Cortex of kidney (tissue), 1 donor: ENCODE measurements around the gene PPP2R2B.

Experiments
- DNase-seq: peaks from one replicate; lab custom pipeline; 2025; lab: John Stamatoyannopoulos, UW

The PPP2R2B gene

DNA sequence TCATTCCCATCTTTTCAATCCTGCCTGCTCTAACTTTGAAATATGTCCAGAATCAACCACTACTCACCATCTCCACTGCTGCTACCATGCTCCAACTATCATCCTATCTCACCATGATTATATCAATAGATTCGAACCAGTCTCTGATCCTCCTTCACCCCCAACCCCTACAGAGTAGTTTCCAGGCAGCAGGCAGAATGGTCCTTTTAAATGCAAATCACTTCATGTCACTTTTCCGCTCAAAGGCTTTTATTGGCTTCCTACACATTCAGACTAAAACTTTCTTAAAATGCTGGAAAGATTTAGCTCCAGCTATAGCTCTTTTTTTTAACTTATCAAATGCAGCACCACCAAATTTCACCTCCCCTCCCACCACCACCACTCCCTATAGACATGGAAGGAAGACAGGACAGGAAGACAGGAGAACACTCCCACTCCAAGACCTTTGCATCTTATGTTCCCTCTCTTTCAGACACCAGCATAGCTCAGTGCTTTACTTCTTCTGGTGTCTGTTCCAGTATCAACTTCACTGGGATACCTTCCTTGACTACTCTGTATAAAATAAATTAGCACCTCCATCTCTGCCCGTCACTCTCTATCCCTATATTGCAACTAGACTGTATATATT is 9.9 kb upstream of the PPP2R2B start:
- DNase-seq, result no peak

DNA sequence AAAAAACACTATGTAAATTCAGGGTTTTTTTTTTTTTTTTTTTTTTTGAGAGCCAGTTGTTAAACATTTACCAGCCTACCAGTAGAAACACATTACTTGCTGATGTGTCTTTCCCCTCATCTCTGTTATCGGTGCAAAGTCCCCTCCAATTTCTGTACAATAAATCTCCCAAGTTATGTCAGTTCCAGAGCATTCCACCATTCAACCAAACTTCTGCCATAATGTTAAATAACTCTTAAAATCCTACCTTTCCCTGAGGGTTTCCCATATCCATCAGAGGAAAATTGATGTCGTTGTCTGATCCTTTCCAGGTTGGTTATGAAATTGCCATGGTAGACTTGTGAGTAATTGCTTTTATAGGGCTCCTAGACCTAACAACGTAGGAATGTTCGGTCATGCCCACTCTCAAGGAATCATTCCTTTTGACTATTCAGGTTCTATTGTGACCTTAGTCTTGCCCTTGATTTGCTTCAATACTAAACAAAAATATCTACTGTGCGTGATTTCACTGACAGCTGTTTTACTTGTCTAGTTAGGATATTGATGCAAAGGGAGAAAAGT is 5.6 kb upstream of the PPP2R2B start:
- DNase-seq, result no peak

DNA sequence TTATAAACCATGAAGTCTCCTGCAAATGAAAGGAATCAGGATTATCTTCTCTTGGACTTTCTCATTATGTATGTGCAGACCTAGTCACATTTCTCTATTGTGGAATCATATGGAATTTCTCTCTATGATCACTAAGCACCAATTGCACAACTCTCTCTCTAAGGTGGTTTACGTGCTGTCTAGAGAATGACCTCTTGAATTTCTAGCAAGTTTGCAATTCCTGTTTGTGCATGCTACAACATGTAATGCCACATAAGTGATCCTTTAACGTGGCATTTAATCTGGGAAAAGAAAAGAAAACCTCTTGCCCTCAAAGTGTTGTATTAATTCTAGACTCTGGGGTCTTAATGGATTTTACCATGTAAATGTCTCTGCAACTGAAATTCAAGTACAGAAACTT is 5.0 kb upstream of the PPP2R2B start:
- DNase-seq, result no peak

DNA sequence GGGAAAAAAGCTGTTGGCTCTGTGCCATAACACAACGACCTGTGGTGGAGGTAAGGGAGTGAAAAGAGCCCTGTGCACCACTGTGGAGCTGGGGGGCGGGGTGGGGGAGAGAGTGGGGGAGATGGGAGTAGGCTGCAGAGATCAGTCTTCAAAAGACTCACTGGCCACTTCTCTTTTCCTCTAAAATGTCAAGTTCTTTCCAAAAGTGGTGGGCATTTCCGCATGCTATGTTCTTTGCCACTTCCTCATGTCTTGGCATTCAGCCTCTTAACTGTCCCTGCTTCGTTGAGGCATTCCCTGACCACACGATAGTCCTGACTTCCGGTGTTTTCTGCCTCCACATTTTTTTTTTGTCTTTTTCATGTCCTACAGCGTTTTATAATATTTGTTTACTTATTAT is 2.4 kb upstream of the PPP2R2B start:
- no peak for DNase-seq

DNA sequence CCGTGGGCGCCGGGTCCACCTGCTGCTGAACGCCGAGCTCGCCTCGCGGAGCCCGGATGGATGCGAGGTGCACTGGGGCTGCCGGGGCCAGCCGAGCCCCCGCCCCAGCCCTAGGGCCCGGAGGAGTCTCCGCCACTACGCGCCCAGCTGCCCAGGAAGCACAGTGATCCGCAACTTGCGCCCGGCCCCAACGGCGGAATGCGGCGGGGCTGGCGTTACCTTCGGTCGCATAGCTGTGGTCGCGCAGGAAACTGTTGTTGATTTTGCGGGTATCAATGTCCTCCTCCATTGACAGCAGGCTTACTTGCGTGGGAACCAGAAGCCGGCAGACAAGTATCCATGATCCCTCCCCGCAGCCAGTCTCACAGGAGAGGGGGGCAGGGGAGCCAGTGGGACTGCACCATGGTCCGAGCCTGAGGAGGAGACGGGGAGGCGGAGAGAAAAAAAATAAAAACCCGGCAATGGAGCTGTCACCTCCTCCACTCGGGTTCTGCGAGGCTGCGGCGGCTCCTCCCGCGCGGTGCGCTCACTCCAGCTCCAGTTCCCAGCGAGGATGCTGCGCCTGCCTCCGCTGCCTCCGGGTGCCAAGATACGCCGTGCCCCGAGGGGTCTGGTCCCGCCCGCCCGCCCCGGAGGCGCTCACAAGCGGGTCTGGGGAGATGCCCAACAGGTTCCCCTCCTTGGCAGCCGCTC is 628 bp downstream of the PPP2R2B start:
- no peak for DNase-seq

DNA sequence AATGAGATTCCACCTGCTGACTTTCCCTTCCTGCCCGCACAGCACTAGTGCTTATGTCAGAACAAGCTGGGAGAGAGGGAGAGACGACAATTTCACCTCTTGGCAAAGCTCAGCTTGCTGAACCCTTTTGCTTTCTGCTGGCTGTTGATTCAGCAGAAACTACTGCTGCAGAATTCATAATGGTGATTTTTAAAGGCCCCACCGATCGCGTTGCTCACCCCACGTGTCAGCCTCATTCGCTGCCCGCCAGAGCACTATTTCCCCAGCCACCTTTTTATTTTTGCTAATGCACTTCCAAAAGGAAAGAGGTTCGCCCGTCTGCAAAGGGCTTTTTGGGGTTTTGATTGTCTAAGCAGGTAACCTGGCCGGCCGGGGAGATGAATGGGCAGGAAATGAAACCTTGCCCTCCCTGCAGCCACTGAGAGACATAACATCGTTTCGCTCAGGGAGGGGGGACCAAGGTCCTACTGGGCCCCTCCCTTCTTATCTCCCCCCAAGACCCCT is 1.3 kb downstream of the PPP2R2B start:
- DNase-seq, result no peak

DNA sequence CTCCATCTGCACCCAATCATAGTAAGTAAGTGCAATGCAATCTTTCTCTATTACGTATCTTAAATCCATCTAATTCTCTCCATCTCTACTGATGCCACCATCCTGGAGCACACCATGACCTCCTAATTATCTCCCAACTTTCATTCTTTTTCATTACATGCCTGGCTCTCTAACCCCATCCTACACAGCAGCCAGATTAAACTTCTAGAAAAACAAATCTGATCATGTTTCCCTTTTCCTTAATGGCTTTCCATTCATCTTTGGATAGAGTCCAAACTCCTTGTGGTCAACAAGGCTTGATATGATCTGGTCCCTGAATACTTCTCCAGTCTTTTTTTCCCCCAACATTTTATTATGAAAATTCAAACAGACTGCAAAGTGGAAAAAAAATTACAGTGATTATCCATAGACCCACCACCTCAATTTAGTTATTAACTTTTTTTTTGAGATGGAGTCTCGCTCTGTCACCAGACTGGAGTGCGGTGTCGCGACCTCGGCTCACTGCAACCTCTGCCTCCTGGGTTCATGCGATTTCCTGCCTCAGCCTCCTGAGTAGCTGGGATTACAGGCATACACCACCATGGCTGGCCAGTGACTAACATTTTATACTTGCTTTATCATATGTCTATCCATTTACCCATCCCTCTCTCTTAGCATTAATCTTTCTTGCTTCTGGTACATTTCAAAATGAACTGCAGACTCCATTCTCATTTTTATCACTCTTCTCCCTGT is 5.2 kb downstream of the PPP2R2B start:
- no peak for DNase-seq

DNA sequence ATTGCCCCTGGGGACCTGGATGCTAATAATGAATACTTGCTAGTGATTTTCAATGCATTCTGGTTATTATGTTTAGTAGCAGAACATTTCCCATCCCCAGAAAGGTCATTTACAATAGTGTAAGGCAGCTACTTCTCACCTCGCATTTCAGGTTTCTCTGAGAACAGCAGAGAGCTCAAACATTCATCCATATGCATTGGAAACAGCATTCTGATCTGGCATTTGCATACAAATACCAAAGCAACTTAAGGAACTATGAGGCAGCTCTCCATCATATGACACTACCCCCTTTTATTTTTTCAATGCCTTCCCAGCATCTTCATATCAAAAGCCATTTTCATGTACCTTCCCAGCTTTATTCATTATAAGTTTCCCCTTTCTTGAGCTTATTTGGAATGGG is 6.4 kb downstream of the PPP2R2B start:
- no peak for DNase-seq

DNA sequence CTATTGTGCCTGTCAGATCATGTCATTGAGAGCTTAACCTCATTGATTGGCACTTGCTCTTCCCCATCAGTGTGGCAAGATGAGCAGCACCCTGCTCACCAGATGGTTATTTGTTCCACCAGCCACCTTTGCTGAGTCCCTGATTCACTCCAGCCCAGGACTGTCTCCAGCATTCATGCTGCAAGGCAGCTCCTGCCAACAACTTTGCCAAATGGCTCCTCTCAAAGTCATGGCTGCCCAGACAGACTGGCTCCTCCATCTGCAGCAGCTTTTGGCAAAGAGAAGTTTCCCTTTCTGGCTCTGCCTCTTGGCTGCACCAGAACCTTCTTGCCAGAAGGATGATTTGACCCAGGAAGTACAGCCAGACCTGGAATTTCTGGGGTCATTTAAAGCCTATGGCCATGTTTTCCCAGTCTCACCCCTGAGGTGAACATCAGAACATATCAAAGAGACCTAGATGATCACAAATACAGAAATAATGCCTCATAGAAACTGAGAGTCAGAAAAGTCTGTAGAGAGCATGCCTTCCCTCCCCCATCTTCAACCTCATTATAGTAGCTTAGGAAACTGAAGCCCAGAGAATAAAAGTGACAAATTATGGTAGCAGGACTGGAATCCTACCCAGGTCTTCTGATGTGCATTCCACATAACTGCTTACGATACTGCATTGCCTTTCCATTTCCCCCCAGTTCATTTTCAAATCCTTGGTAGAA is 10.4 kb downstream of the PPP2R2B start:
- DNase-seq, result no peak

DNA sequence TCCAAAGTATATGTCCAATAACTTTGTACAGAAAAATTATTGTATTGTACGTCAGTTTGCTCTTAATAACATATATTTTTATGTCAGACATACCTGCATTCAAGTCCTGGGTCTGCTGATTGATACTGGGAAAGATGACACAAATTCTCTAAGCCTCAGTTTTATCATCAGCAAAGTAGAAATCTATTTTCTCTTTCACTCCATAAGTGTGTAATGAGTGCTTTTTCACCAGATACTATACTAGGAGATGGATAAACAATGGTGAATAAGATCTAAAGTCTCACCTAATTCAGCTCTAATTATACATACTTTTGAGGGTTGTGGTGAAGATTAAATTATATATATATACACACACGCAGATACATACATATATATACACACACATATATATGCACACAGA is 12.3 kb downstream of the PPP2R2B start:
- no peak for DNase-seq

DNA sequence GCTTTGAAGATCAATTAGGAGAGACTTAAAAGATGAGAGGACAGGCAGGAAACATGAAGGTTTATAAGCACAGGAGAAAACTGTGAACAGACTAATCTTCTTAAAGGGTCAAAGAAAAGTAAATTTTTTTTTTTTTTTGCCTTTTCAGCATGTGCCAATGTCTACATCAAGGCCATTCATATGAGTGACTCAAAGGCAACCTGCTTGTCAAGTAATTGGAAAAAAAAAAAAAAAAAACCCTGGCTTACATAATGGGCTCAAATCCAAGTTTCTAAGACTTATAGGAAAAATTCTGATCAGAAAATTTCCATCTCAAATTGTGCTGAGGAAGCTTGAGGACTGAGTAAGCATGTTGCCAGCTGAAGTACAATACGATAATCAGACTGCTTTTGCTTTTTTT is 15.9 kb downstream of the PPP2R2B start:
- no peak for DNase-seq

DNA sequence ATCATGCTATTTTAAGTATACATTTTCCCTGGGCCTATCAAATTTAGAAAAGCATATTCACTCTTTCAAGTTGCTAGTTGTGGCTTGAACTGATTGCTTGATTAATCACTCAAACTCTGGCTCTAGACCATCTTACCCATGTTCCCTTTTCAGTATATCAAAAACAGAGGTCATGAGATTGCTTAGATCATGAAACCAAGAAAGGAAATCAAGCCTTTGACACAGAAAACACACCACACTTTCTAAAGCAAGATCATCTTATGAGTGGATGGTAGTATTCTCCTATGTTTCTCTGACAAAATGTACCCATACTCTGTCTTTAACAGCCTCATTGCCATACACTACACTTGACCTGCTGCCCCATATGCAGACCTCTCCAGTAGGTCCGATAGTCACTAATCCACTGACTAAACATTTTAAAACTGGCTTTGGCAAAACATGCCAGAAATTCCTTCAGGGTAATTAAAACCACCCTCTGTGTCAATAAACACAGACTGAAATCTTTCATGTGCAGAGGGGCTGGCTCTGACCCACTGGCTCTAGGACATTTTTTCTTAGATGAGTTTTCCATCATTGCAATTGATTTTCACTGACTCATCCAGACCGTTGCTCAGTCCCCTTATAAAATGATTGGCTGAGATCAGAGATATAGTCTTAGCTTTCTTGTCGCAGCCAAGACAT is 18.2 kb downstream of the PPP2R2B start:
- no peak for DNase-seq

DNA sequence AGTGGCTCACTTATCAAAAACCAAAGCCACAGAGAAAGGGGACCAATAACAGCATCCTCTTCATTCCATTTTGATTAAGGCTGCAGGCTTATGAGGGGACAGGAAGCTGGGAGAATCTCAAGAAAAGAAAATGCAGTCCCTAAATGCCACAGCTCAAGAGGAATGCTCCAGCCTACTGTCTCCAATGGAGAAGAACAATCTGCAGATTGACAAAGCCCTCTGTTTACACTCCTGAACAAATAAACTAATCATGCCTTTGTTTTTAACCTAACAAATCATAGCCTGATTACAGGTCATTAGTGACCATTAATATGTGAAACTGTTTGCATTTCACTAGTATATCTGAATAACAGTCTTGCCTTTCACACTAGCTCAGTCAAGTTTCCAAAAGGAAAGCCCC is 26.5 kb downstream of the PPP2R2B start:
- DNase-seq, result no peak

DNA sequence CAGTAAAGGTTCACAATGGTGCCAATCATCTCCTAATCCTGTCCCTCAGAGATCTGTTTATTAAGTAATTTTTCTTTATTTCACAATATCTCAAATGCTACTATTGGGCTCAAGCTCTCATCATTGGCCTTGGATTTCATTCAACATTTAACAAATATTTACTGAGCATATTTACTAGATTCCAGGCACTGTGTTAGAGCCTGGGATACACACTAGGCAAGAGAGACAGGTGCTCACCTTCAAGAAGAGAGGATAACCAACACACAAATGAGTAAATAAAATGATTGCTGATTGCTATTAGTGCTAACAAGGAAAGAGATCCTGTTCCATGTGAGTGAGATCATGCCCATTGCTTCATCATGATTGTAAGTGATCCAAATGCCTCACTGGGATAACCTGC is 27.4 kb downstream of the PPP2R2B start:
- DNase-seq, result no peak

DNA sequence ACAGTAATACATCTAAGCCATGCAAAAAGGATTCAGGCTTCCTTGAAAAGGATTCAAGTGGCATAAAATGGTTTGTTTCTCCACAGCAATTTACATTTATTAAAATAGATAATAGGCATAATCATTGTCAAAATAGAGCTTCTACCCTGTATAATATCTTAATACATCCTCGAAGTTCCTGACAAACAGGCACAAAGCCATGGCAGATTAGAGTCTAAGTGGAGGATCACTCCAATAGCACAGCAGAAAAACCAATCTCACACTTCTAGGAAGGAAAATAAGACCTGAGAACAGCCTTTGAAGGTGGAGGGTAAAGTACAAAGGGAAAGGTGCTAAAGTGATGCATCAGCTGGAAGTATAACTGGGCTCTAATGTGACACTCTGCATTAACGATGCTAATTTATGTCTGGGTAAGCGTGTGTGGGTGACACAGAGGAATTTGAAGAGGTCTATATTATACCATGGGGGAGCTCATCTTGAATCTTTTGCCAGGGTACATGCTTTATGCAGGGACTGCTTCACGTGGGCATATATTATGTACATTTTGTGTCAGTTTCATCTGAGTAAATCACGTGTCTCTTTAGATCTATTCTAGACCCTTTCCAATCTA is 28.8 kb downstream of the PPP2R2B start:
- DNase-seq, result no peak

DNA sequence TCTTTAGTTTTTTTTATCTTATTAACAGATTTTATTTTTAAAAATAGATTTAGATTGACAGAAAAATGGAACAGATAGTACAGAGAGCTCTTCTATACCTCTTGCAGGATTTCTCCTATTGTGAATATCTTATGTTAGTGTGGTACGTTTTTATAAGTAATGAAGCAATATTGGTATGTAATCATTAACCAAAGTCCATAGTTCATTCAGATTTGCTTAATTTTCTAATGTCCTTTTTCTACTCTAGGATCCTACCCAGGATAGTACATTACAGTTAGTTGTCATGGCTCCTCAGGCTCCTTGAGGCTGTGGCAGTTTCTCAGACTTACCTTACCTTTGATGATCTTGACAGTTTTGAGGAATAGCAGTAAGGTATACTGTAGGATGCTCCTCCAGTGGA is 30.4 kb downstream of the PPP2R2B start:
- DNase-seq, result no peak

DNA sequence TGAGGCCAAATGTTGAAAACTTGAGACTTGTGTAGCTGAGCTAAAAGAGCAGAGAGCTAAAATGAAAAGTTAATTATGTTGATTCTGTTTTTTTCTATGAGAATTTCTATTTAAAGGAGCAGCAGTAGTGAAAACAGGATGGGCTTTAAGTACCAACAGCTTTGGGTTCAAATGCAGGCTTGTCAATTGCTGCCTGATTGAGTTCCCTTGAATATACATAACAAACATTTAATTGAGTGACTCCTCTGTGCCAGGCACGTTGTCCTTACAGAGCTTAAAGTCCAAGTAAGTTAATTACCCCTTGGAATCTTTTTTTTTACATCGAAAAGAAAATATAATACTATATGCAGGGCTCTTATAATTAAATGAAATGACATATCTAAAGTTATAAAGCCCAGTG is 38.5 kb downstream of the PPP2R2B start:
- no peak for DNase-seq

DNA sequence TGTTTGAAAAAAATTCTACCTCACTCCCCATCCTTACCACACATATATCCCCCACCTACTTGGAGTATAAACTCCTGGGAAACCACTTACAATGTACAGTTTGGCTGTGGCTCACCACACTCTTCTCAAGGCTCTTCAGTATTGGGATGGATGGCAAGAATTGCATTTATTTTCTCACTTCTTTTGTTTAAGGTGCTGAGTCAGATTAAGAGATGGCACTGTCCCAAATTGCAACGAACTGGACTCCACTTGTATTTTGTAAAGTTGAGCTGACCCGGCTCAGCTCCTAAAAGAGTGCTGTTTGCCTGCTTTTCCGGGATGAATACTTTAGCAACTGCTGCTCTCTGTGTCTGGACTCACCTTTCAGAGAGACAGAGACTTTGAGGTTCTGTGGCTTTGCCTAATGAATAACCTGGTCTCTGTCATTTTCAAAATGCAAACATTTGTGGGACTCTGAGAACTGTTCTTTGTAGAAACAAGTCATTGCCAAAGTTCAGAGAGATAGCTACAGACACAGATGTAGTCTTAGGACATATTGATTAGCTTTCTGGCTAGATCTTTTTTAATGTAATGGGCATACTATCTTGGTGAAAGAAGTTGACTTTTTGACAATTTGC is 42.2 kb downstream of the PPP2R2B start:
- no peak for DNase-seq

DNA sequence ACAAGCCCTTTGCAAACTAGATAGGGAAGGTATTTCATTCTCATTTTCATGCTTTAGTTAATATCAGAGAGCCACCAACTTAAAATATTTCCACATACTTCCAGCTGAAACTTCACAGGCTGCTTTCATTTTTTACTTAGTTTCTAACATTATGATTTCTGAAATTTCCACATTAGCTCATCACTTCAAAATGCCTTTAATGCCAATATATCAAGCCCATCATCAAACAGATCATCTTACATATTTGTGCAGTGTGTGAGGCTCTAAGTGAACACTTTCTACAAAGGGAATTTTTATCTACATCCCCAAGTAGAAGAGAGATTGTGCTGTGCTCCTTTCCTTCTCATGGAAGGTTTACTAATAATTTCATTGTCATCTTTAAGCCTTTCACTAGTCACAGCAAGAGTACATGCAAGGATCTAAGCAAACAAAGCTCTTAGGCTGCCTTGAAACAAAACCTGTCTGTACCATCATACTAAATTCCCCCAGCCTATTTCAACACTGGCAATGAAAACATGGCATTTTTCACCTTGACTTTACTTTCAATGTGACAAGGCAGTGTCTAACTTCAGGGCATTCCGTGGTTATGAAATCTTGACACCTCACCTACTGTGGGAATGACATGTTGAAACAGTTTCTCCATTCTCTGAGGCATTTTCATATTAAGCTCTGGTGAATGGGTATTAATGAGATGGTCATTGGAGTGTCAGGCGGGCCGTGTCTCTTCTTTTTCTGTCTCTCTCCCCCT is 45.4 kb downstream of the PPP2R2B start:
- DNase-seq, result no peak

DNA sequence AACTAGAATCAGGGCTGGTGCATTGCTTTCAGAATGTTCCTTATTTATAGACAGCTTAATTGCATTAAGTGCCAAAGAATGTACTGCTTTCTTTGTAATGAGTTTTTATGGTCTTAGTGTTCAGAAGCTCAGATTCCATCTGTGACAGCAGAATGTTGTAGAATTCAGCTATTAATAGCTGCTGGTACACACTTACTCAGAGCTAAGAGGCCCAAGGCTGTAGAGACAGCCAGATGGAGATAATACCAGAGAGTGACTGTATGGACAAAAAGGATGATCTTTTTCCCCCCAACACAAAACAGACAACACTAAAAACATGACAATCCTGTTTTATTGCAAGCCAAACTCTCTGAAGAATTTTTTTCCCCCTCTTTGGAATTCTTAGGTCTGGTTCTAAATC is 50.2 kb downstream of the PPP2R2B start:
- DNase-seq, result no peak
